HG02852 (cell line): ENCODE data around the gene ANKRD13C.
A peak's percentile ranks its signal among the peaks of the same experiment; 100 is the strongest.
"Not testable (repeated sequence)": the region's sequence is repeated elsewhere in the genome, so short reads cannot be mapped to it uniquely, and the experiment has no call there.

Experiments
- ATAC-seq: cut with Tn5 transposase; IDR thresholded peaks from one replicate; pipeline ENCODE4 v1.9.1; 2021; ENCODE audit warnings: mild to moderate bottlenecking, moderate library complexity; ENCODE audit not compliant: unreplicated experiment

The ANKRD13C gene

GRCh38 chr1:70360321-70360720 is 5.8 kb upstream of the ANKRD13C start:
- no peak for ATAC-seq

DNA sequence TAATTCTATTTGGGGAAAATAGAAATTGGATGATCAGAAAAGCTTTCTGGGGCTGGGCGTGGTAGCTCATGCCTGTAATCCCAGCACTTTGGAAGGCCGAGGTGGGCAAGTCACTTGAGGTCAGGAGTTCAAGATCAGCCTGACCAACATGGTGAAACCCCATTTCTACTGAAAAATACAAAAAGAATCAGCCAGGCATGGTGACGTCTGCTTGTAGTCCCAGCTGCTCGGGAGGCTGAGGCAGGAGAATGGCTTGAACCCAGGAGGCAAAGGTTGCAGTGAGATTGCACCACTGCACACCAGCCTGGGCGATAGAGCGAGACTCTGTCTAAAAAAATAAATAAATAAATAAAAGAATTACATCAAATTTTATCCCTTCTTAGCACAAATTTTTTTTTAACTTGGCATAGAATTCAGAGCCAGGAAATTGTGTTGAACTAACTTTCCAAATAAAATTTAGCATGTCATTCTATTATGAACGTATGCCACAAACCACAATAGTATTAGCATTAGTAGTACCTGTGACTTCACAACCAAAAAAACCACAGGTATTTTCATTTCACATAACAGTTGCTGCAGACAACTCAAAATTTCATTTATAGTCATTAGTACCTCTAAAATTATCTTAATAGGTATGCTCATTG is 4.5 kb upstream of the ANKRD13C start:
- peak; percentile 44 for ATAC-seq

- no peak for ATAC-seq
Observed at GRCh38 chr1:70355920-70356319, 1.4 kb upstream of the ANKRD13C start.

DNA sequence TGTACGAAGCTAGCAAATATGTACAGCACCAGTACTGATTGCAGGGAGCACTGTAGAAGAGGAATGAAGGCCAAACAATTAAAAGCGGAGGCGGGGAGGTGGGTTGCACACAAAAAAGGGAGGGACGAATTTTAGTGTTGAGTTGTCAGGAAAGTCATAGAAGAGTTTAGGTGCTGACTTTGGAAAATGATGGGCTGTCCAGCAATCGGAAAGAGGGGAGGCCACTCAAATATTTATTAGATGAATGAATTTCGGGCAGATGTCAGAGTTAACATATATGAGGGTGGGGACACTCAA is 537 bp upstream of the ANKRD13C start:
- no peak for ATAC-seq

DNA sequence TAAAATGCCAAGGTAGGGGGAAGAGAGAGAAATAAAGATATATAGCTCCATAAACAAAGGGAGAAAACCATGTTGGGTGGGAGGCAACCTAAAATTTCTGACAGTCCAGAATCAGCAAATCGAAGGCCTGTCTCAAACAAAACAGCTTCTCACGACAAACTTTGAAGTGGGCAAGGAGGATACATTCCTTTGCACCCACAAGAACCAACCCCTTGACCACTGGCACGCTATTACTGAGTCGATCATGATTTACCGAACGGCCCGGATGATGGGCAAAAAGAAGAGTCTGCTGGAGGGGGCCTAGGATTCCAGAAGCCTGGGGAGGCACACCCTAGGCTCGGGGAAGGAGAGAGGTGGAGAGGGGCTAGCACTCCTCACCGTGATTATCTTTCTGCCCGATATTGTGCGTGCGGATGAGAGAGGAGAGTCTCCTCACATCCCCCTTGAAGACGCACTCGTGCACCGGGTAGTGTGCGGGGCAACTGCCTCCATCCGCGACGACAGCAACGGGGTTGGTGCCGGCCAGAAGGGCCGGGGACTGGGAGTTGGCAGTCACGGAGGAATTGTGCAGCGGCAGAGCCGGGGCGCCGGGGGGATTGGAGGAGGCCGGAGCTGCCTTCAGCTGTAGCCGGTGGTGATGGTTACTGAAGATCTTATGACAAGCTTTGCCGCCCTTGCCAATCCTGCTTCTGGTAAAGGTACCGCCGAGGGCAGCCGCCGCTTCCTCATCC is 756 bp downstream of the ANKRD13C start:
- peak; percentile 27 for ATAC-seq

DNA sequence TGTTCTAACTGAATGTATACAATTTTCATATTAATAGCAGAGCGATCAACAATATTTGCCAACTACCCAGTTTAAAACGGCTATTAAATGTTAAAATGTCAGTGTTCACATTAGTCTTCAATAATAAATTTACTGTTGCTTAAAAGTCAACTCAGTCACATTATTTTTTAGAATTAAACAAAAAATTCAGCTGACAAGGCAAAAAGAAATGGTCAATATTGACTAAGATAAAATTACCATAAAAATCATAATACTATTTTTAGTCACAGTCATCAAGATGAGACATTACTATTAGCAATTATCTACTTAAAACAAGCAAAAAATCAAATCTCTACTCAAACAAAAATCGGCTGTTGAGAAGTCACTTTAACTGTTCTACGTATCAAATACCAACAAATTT is 1.5 kb downstream of the ANKRD13C start:
- no peak for ATAC-seq

GRCh38 chr1:70349799-70350198 is 4.7 kb downstream of the ANKRD13C start:
- ATAC-seq, result not testable (repeated sequence)

- ATAC-seq, result no peak
Observed at GRCh38 chr1:70348399-70349165, 5.9 kb downstream of the ANKRD13C start.

- not testable (repeated sequence) for ATAC-seq
Observed at GRCh38 chr1:70339644-70340043, 14.9 kb downstream of the ANKRD13C start.

DNA sequence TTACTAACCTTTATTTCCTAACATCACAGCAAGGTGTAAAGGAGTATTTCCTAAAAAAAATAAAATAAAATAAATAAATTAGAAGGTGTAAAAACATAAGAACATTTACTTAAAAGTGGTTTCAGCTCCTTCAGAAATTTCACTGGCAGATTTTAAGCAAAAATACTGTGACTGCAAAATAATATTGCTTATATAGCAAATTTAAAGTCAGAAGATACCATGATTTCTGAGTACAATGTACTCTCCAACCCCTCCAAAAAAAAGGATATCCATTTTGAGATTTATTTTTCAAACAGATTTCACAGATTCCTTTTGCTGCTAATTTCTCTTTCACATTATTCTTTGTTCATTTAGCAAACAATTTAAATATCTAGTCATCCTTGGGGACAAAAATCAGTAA is 18.5 kb downstream of the ANKRD13C start:
- ATAC-seq, result no peak

DNA sequence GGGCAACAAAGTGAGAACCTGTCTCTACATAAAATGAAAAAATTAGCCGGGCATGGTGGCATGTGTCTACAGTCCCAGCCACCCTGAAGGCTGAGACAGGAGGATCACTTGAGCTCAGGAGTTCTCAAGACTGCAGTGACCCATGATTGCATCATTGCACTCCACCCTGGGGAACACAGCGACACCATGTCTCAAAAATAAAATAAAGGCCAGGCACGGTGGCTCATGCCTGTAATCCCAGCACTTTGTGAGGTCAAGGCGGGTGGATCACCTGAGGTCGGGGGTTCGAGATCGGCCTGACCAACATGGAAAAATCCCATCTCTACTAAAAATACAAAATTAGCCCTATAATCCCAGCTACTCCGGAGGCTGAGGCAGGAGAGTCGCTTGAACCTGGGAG is 20.1 kb downstream of the ANKRD13C start:
- no peak for ATAC-seq

DNA sequence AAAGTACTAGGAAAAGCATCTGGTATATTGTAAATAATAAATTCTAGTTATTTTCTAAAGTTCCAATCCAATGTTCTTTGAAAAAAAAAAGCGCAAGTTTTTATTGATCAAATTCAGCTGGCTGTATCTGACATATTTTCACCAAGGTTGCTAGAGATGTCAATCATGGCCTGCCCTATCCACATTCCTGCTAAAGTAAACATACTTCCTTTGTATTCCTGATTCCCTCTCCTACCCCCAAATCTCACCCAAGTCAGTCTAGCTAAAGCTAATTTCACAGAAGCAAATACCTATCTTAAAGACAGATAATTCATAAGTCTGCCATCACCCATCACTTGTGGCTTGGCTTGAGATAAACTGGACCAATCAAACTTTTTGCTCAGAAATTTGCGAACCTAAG is 21.3 kb downstream of the ANKRD13C start:
- no peak for ATAC-seq

GRCh38 chr1:70331962-70332361 is 22.6 kb downstream of the ANKRD13C start:
- no peak for ATAC-seq

DNA sequence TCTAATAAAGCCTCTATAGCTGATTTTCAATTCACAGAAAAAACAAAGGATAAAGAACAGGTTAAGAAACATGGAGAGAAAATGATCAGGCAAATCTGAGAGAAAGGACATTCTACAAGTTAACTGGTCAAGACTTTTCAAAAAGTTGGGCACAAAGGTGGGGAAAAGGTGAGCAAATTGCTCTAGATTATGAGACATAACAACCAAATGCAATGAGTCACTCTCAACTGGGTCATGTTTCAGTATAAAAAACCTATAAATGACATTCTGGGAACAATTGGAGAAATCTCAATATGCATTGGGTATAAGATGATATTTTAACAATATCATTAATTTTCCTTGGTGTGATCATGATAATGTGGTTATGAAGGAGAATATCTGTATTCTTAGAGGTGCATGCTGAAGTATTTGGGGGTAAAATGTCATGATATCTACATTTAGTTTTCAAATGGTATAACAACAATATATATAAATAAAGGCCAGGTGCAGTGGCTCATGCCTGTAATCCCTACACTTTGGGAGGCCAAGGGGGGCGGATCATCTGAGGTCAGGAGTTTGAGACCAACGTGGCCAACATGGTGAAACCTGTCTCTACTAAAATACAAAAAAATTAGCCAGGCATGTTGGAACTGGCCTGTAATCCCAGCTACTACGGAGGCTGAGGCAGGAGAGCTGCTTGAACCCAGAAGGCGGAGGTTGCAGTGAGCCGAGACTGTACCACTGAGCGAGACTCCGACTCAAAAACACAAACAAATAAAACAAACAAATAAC is 27.0 kb downstream of the ANKRD13C start:
- ATAC-seq, result no peak

DNA sequence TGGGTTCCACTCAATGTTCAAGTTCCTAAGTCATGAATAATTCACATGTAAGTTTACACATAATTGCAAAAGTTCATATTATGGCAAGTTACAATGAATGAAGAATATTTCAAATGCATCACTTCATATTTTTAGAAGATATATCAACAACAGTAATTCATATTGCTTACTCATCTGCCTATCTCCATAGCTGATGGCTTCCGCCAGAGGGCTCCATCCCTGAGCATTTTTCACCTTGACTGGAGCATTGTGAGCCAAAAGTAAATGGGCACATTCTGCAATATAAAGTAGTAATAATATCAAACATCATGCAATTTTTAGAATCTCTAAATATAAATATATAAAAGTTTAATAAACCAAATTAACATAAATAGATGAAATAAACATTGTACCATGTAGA is 29.8 kb downstream of the ANKRD13C start:
- ATAC-seq, result no peak

- no peak for ATAC-seq
Observed at GRCh38 chr1:70319750-70320149, 34.8 kb downstream of the ANKRD13C start.

DNA sequence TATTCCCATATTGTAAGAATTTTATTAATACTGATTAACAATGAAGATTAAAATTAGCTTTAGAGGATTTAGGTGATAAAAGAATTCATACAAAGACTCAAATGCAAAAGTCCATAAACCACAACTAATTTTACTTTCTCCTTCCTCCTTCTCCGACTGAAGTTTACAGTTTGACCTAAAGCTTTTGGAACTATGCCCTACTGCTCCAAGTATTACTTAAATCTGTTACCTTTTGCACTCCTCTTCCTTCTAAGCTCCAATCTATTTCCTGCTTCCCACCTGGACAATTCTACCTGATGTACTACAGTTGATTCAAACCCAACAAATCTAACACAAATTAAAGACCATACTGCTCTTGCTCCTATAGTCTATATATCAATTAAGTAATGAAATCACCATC is 36.3 kb downstream of the ANKRD13C start:
- ATAC-seq, result no peak

- no peak for ATAC-seq
Observed at GRCh38 chr1:70317087-70317486, 37.4 kb downstream of the ANKRD13C start.

DNA sequence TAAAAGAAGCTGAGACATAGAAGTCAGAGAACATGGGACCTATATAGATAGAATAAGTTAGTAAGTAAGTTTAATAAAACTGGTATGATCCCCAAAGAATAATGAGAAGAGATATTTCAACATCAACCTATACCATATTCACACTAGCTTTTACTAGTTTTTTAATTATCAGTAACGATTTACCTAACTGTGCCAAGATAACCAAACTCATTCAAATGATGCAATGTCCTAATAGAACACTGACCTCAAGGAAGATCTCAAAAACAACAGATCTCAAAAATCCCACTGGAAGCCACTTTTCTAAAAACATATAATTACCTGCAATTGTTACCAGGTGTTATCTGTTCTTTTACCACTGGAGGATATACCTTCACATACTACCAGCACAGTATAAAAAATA is 38.7 kb downstream of the ANKRD13C start:
- ATAC-seq, result no peak

GRCh38 chr1:70314706-70315304 is 39.7 kb downstream of the ANKRD13C start:
- no peak for ATAC-seq

- no peak for ATAC-seq
Observed at GRCh38 chr1:70311369-70311768, 43.2 kb downstream of the ANKRD13C start.
